Measurements from ENCODE around the gene ABHD17A. TPM values are rescaled to one million over a fixed set of nuclear protein-coding genes. Genes with fewer than 3 reads are reported as not detected.
"Not testable (repeated sequence)": the region's sequence is repeated elsewhere in the genome, so short reads cannot be mapped to it uniquely, and the experiment has no call there.

Gene ABHD17A
- 10 to 100 TPM; 64.4 to 71.3 (median 68.3) TPM for total RNA-seq
- 96.0 TPM for polyA plus RNA-seq
- long read RNA-seq, donor 1, full-length matches to known transcripts: 232 of 311 reads
- long read RNA-seq, donor 1, partial matches to known transcripts: 69 of 311 reads
- long read RNA-seq, donor 1, other reads (novel, unspliced or antisense): 10 of 311 reads
- long read RNA-seq, donor 2, full-length matches to known transcripts: 139 of 180 reads
- long read RNA-seq, donor 2, partial matches to known transcripts: 31 of 180 reads
- long read RNA-seq, donor 2, other reads (novel, unspliced or antisense): 10 of 180 reads
- long read RNA-seq, donor 3, partial matches to known transcripts: 4 of 8 reads
- long read RNA-seq, donor 3, other reads (novel, unspliced or antisense): 2 of 8 reads
- long read RNA-seq, donor 4, full-length matches to known transcripts: 139 of 188 reads
- long read RNA-seq, donor 4, partial matches to known transcripts: 34 of 188 reads
- long read RNA-seq, donor 4, other reads (novel, unspliced or antisense): 15 of 188 reads

DNA sequence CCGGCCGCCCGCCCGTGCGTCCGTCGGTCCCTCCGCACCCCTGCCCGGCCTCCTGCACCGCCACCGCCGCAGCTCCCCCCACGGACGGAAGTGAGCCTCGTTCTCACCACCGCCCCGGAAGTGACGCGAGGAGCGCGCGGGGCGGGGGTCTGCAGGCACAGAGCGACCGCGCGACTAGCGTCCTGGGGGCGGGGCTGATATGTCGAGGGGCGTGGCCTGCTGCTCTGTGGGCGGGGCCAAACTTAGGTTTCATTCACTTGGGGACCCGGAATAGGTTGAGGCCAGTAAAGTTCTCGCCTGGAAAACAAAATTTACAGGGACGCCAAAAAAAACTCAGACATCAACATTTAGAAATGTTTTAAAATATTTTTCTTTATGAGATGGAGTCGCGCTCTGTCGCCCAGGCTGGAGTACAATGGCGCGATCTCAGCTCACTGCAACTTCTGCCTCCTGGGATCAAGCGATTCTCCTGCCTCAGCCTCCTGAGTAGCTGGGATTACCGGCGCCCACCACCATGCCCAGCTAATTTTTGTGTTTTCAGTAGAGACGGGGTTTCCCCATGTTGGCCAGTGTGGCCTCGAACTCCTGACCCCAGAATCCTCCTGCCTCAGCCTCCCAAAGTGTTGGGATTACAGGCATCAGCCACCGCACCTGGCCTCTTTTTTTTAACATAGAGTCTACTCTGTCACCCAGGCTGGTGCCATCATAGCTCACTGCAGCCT, at the start of gene ABHD17A:
ABHD17A (minus strand) TSS at position 99 of the 722 bp plus-strand sequence. CDS start 3,930 bp downstream, outside the sequence.
- intact Hi-C loops (cut with DNase I); H3K9me3 ChIP-seq (ENCODE audit: control insufficient read depth, low read length); H3K27me3 ChIP-seq (ENCODE audit: control insufficient read depth, insufficient read depth); H3K4me1 ChIP-seq (ENCODE audit: control insufficient read depth, insufficient read depth, low read length): not testable (repeated sequence)
- 19% methylated on average over 46 of the region's 46 CpGs for WGBS
- peak within 1 kb of the TSS; percentile 85 for H3K4me3 ChIP-seq (ENCODE audit: low read length)
- H3K27ac ChIP-seq (ENCODE audit: low read length): peak within 1 kb of the TSS; percentile 86
- ATAC-seq (peak; percentile 93 to 94), DNase-seq (peak; percentile 95 to 99 (median 98))

GRCh38 chr19:1933942-1934341, 48.6 kb upstream of the ABHD17A start:
- H3K4me1 ChIP-seq (ENCODE audit: control insufficient read depth, insufficient read depth, low read length): peaks cover 5% of the 10 kb centered on the region
- ATAC-seq (no peak), DNase-seq (no peak)
- H3K27me3 ChIP-seq (ENCODE audit: control insufficient read depth, insufficient read depth): no peaks in the 10 kb centered on the region
- H3K4me3 ChIP-seq (ENCODE audit: low read length): no peak overlapping the region
- no peaks in the 10 kb centered on the region for H3K9me3 ChIP-seq (ENCODE audit: control insufficient read depth, low read length)
- WGBS: 94% methylated on average over 8 of the region's 8 CpGs
- H3K27ac ChIP-seq (ENCODE audit: low read length): no peak overlapping the region
- intact Hi-C loops (cut with DNase I): no loop called here

DNA sequence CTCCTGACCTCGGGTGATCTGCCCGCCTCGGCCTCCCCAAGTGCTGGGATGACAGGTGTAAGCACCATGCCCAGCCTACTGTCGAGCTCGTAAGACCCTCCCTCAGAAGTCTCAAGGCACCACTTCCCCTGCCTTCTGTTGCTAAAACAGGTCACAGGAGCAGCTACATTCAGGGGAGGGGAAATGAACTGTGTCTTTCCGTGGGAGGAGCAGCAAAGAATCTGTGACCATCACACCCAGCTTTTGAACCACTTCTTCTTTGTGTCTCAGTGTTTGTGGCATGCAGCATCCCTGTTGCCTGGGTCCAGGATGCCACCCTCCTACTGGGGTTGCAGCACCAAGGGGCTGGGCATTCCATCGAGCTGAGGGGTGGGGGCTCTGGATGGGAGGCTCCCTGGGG, 47.9 kb upstream of the ABHD17A start:
- H3K9me3 ChIP-seq (ENCODE audit: control insufficient read depth, low read length): no peaks in the 10 kb centered on the region
- no peak overlapping the region for H3K27ac ChIP-seq (ENCODE audit: low read length)
- H3K4me3 ChIP-seq (ENCODE audit: low read length): no peak overlapping the region
- WGBS: 66% methylated on average over 7 of the region's 7 CpGs
- DNase-seq (no peak), ATAC-seq (no peak)
- H3K27me3 ChIP-seq (ENCODE audit: control insufficient read depth, insufficient read depth): no peaks in the 10 kb centered on the region
- peaks cover 5% of the 10 kb centered on the region for H3K4me1 ChIP-seq (ENCODE audit: control insufficient read depth, insufficient read depth, low read length)
- intact Hi-C loops (cut with DNase I): no loop called here

GRCh38 chr19:1932395-1932794, 47.1 kb upstream of the ABHD17A start:
- H3K4me3 ChIP-seq (ENCODE audit: low read length): no peak overlapping the region
- ATAC-seq (no peak), DNase-seq (no peak)
- H3K27me3 ChIP-seq (ENCODE audit: control insufficient read depth, insufficient read depth): no peaks in the 10 kb centered on the region
- no peak overlapping the region for H3K27ac ChIP-seq (ENCODE audit: low read length)
- WGBS: 91% methylated on average over 8 of the region's 8 CpGs
- H3K4me1 ChIP-seq (ENCODE audit: control insufficient read depth, insufficient read depth, low read length): peaks cover 5% of the 10 kb centered on the region
- H3K9me3 ChIP-seq (ENCODE audit: control insufficient read depth, low read length): no peaks in the 10 kb centered on the region
- intact Hi-C loops (cut with DNase I): no loop called here

DNA sequence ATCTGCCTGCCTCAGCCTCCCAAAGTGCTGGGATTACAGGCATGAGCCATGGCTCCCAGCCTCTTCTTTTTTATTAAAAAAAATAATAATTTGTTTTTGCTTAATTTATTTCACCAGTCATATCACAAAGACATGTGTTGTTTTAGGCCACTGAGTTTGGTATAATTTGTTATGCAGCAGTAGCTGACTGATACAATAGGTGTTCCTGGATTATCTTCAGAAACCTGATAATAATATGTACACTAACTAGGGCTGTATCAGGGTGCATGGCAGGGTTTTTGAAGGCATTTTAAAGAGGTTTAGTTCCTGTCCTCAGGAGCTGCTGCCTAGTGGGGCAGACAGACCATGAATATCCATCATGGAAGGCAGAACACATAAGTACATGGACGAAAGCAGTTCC, 46.1 kb upstream of the ABHD17A start:
- DNase-seq (no peak), ATAC-seq (no peak)
- no peaks in the 10 kb centered on the region for H3K9me3 ChIP-seq (ENCODE audit: control insufficient read depth, low read length)
- WGBS: 91% methylated on average over 1 of the region's 1 CpG
- intact Hi-C loops (cut with DNase I): no loop called here
- peaks cover 5% of the 10 kb centered on the region for H3K4me1 ChIP-seq (ENCODE audit: control insufficient read depth, insufficient read depth, low read length)
- no peak overlapping the region for H3K27ac ChIP-seq (ENCODE audit: low read length)
- no peaks in the 10 kb centered on the region for H3K27me3 ChIP-seq (ENCODE audit: control insufficient read depth, insufficient read depth)
- H3K4me3 ChIP-seq (ENCODE audit: low read length): no peak overlapping the region

GRCh38 chr19:1929021-1929742, 43.9 kb upstream of the ABHD17A start:
- H3K9me3 ChIP-seq (ENCODE audit: control insufficient read depth, low read length): no peaks in the 10 kb centered on the region
- H3K4me3 ChIP-seq (ENCODE audit: low read length): no peak overlapping the region
- intact Hi-C loops (cut with DNase I): loop anchor here in 1 of 4 donors (5.0 kb wide), 1 partner anchor 143 kb away; no protein-coding TSS in a partner anchor
- WGBS: 11% methylated on average over 42 of the region's 42 CpGs
- peak; percentile 87 to 89 for ATAC-seq
- no peaks in the 10 kb centered on the region for H3K4me1 ChIP-seq (ENCODE audit: control insufficient read depth, insufficient read depth, low read length)
- DNase-seq: peak; percentile 78 to 94 (median 90)
- no peaks in the 10 kb centered on the region for H3K27me3 ChIP-seq (ENCODE audit: control insufficient read depth, insufficient read depth)
- no peak overlapping the region for H3K27ac ChIP-seq (ENCODE audit: low read length)

- WGBS: 89% methylated on average over 16 of the region's 16 CpGs
- H3K4me3 ChIP-seq (ENCODE audit: low read length): no peak overlapping the region
- no peak overlapping the region for H3K27ac ChIP-seq (ENCODE audit: low read length)
- no peaks in the 10 kb centered on the region for H3K27me3 ChIP-seq (ENCODE audit: control insufficient read depth, insufficient read depth)
- DNase-seq: no peak
- no peaks in the 10 kb centered on the region for H3K9me3 ChIP-seq (ENCODE audit: control insufficient read depth, low read length)
- ATAC-seq: no peak
- intact Hi-C loops (cut with DNase I): loop anchor here in 1 of 4 donors (5.0 kb wide), 1 partner anchor 147 kb away; no protein-coding TSS in a partner anchor
- H3K4me1 ChIP-seq (ENCODE audit: control insufficient read depth, insufficient read depth, low read length): no peaks in the 10 kb centered on the region
Measured at GRCh38 chr19:1925544-1925943, 40.2 kb upstream of the ABHD17A start.

DNA sequence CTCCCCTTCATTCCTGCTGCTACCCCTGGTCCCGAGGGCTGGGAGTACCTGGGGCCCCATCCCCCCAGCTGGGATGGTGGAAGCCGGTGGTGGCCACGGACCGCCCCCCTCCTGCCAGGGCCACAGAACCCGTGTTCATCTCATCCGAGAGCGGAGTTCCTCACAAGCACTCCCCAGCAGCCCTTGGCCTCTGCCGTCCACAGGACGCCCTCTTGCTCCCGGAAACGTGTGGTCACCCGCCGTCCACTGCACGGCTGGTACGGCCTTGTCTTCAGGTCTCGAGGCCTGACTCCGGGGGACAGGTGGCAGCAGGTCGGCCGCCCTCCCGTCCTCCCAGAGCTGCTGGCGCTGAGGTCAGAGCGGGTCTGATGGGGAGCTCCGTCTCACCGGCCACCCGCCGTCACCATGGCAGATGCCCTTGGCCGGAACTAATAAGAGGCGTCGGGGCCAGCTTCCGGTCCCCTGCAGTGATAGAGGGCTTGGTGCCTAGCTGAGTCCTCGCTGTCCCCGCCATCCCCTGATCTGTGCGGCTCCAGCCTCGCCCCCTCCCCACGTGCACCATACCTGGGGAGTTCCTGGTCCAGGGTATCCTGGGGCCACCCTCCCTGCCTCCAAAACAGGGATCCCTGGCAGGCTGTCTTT, 39.1 kb upstream of the ABHD17A start:
- no peaks in the 10 kb centered on the region for H3K4me1 ChIP-seq (ENCODE audit: control insufficient read depth, insufficient read depth, low read length)
- 91% methylated on average over 35 of the region's 35 CpGs for WGBS
- no peak overlapping the region for H3K4me3 ChIP-seq (ENCODE audit: low read length)
- no peak for ATAC-seq
- intact Hi-C loops (cut with DNase I): no loop called here
- H3K27me3 ChIP-seq (ENCODE audit: control insufficient read depth, insufficient read depth): no peaks in the 10 kb centered on the region
- DNase-seq: no peak
- H3K9me3 ChIP-seq (ENCODE audit: control insufficient read depth, low read length): no peaks in the 10 kb centered on the region
- H3K27ac ChIP-seq (ENCODE audit: low read length): no peak overlapping the region

DNA sequence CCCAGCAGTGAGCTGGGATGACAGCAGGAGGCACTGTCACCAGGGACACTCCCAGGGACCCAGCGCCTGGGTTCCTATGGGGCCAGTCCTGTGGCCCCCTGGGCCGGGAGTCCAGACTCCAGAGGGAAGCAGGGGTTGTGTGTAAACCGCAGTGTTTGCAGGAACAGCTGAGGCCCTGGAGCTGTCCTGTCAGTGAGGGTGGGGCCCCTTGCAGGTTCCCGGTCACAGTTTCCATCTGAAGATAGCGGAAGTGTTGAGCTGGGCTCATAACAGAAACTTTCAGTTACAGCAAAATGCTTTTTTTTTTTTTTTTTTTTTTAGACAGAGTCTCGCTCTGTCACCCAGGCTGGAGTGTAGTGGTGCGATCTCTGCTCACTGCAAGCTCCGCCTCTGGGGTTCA, 38.0 kb upstream of the ABHD17A start:
- ATAC-seq (peak; percentile 21 to 31), DNase-seq (peak; percentile 22 to 68 (median 64))
- 87% methylated on average over 8 of the region's 8 CpGs for WGBS
- no peak overlapping the region for H3K4me3 ChIP-seq (ENCODE audit: low read length)
- no peaks in the 10 kb centered on the region for H3K27me3 ChIP-seq (ENCODE audit: control insufficient read depth, insufficient read depth)
- intact Hi-C loops (cut with DNase I): no loop called here
- H3K27ac ChIP-seq (ENCODE audit: low read length): no peak overlapping the region
- H3K4me1 ChIP-seq (ENCODE audit: control insufficient read depth, insufficient read depth, low read length): no peaks in the 10 kb centered on the region
- H3K9me3 ChIP-seq (ENCODE audit: control insufficient read depth, low read length): no peaks in the 10 kb centered on the region

- intact Hi-C loops (cut with DNase I): no loop called here
- ATAC-seq: no peak
- WGBS: 97% methylated on average over 23 of the region's 23 CpGs
Measured at GRCh38 chr19:1922803-1923202, 37.5 kb upstream of the ABHD17A start.

More at GRCh38 chr19:1922803-1923202, 37.5 kb upstream of the ABHD17A start:
- Histone ChIP-seq H3K27ac (ENCODE audit: low read length) (no peak overlapping the region), H3K27me3 (ENCODE audit: control insufficient read depth, insufficient read depth) (no peaks in the 10 kb centered on the region), H3K4me1 (ENCODE audit: control insufficient read depth, insufficient read depth, low read length) (no peaks in the 10 kb centered on the region), H3K9me3 (ENCODE audit: control insufficient read depth, low read length) (no peaks in the 10 kb centered on the region), H3K4me3 (ENCODE audit: low read length) (no peak overlapping the region)
- DNase-seq: no peak
